ENCODE data around the gene CD63.
A peak's percentile ranks its signal among the peaks of the same experiment; 100 is the strongest.
"Not testable (repeated sequence)": the region's sequence is repeated elsewhere in the genome, so short reads cannot be mapped to it uniquely, and the experiment has no call there.

The CD63 gene

GRCh38 chr12:55758575-55758974 lies 29.8 kb upstream of the CD63 start:
- H3K4me3 ChIP-seq (ENCODE audit: low read depth, low read length); POLR2A ChIA-PET; H3K4me1 ChIP-seq (ENCODE audit: control insufficient read depth, insufficient read depth, low read length); H3K27ac ChIP-seq (ENCODE audit: extremely low read depth, low read depth, low read length); H3K9me3 ChIP-seq (ENCODE audit: control insufficient read depth, insufficient read depth, low read depth, low read length): not testable (repeated sequence)
- CTCF ChIA-PET = interaction anchor here (1.5 kb wide), 1 partner anchor 20 kb away, joined by 3 read pairs; no protein-coding TSS in a partner anchor
- TF ChIP-seq ZNF776 (tag by site-specific recombination; IDR thresholded peaks at IDR 0.05; ENCODE audit: borderline replicate concordance) (peak; percentile 87), ZNF280D (tag by site-specific recombination; IDR thresholded peaks at IDR 0.05) (peak; percentile 59; the same call in 1 of the 2 replicates)
- H3K36me3 ChIP-seq (ENCODE audit: control insufficient read depth in 2 of 2, insufficient read depth in 1 of 2, low read length in 2 of 2) = peaks cover 43 to 88% of the 10 kb centered on the region in 2 experiments

- CTCF ChIA-PET = interaction anchor here (1.1 to 1.7 kb wide), 2 partner anchors 20 to 283 kb away, joined by 4 to 5 read pairs; no protein-coding TSS in a partner anchor
- peaks cover 42 to 90% of the 10 kb centered on the region in 2 experiments for H3K36me3 ChIP-seq (ENCODE audit: control insufficient read depth in 2 of 2, insufficient read depth in 1 of 2, low read length in 2 of 2)
Observed at GRCh38 chr12:55757701-55758100, 28.9 kb upstream of the CD63 start.

GRCh38 chr12:55755246-55755645 lies 26.4 kb upstream of the CD63 start:
- peaks cover 30 to 95% of the 10 kb centered on the region in 2 experiments for H3K36me3 ChIP-seq (ENCODE audit: control insufficient read depth in 2 of 2, insufficient read depth in 1 of 2, low read length in 2 of 2)
- ChIA-PET POLR2A (interaction anchor here (1.9 kb wide), 1 partner anchor 11 kb away, joined by 5 read pairs; no protein-coding TSS in a partner anchor), CTCF (interaction anchor here (0.5 to 1.8 kb wide), 2 partner anchors 17 to 91 kb away, joined by 5 to 9 read pairs; no protein-coding TSS in a partner anchor)
- no peaks in the 10 kb centered on the region for H3K9me3 ChIP-seq (ENCODE audit: control insufficient read depth, insufficient read depth, low read depth, low read length)
- no peak overlapping the region for H3K4me3 ChIP-seq (ENCODE audit: low read depth, low read length)
- H3K27ac ChIP-seq (ENCODE audit: extremely low read depth, low read depth, low read length) = no peak overlapping the region
- H3K4me1 ChIP-seq (ENCODE audit: control insufficient read depth, insufficient read depth, low read length) = no peaks in the 10 kb centered on the region
- TF ChIP-seq CTCF (tag by site-specific recombination; IDR thresholded peaks at IDR 0.05) (no peak), ZSCAN23 (tag by site-specific recombination; IDR thresholded peaks at IDR 0.05) (no peak), ZNF280D (tag by site-specific recombination; IDR thresholded peaks at IDR 0.05) (no peak), ZNF133 (tag by site-specific recombination; IDR thresholded peaks at IDR 0.05) (no peak), ZNF747 (tag by site-specific recombination; IDR thresholded peaks at IDR 0.05) (no peak), BCL6B (tag by site-specific recombination; IDR thresholded peaks at IDR 0.05) (no peak), ZNF549 (tag by site-specific recombination; IDR thresholded peaks at IDR 0.05) (no peak), ZXDB (tag by site-specific recombination; IDR thresholded peaks at IDR 0.05) (no peak), TRIM28 (IDR thresholded peaks at IDR 0.05; ENCODE audit: borderline replicate concordance, low read length) (no peak), ZBTB1 (tag by site-specific recombination; IDR thresholded peaks at IDR 0.05) (no peak), KLF7 (tag by site-specific recombination; IDR thresholded peaks at IDR 0.05; ENCODE audit: borderline replicate concordance) (no peak)

More at GRCh38 chr12:55757701-55758100, 28.9 kb upstream of the CD63 start:
- Histone ChIP-seq H3K27ac (ENCODE audit: extremely low read depth, low read depth, low read length) (no peak overlapping the region), H3K4me1 (ENCODE audit: control insufficient read depth, insufficient read depth, low read length) (no peaks in the 10 kb centered on the region), H3K9me3 (ENCODE audit: control insufficient read depth, insufficient read depth, low read depth, low read length) (no peaks in the 10 kb centered on the region), H3K4me3 (ENCODE audit: low read depth, low read length) (no peak overlapping the region)
- POLR2A ChIA-PET = interaction anchor here (0.9 kb wide), 1 partner anchor 14 kb away, joined by 4 read pairs; no protein-coding TSS in a partner anchor
- TF ChIP-seq ZNF701 (tag by site-specific recombination; IDR thresholded peaks at IDR 0.05) = no peak
- no peak for TF ChIP-seq ZNF677 (tag by site-specific recombination; IDR thresholded peaks at IDR 0.05)
- no peak for TF ChIP-seq ZNF571 (tag by site-specific recombination; IDR thresholded peaks at IDR 0.05)
- no peak for TF ChIP-seq FEZF1 (tag by site-specific recombination; IDR thresholded peaks at IDR 0.05)
- TF ChIP-seq GLIS2 (tag by site-specific recombination; IDR thresholded peaks at IDR 0.05) = no peak
- TF ChIP-seq ELK4 (IDR thresholded peaks at IDR 0.05; ENCODE audit: borderline replicate concordance, low read depth, low read length) = no peak
- TF ChIP-seq ZNF549 (tag by site-specific recombination; IDR thresholded peaks at IDR 0.05) = no peak
- no peak for TF ChIP-seq ZNF548 (tag by site-specific recombination; IDR thresholded peaks at IDR 0.05)
- TF ChIP-seq KLF17 (tag by site-specific recombination; IDR thresholded peaks at IDR 0.05) = no peak
- no peak for TF ChIP-seq HOXD13 (CRISPR knock-in tag; IDR thresholded peaks at IDR 0.05; ENCODE audit: borderline replicate concordance)
